ENCODE data around the gene ACR.
"Not testable (repeated sequence)": the region's sequence is repeated elsewhere in the genome, so short reads cannot be mapped to it uniquely, and the experiment has no call there.

ACR gene

GRCh38 chr22:50734986-50735738 lies 2.8 kb upstream of the ACR start:
- no peak for TF ChIP-seq CTCF (IDR thresholded peaks at IDR 0.05; ENCODE audit: control insufficient read depth, insufficient read depth, low read depth, low read length, missing control alignments)
- no peak for DNase-seq (ENCODE audit: low read depth)
- no peak overlapping the region for H3K4me3 ChIP-seq (ENCODE audit: control insufficient read depth, low read depth, low read length)

- H3K4me3 ChIP-seq (ENCODE audit: control insufficient read depth, low read depth, low read length) = no peak overlapping the region
- DNase-seq (ENCODE audit: low read depth) = no peak
- no peak for TF ChIP-seq CTCF (IDR thresholded peaks at IDR 0.05; ENCODE audit: control insufficient read depth, insufficient read depth, low read depth, low read length, missing control alignments)
These were observed 2.3 kb upstream of the ACR start for GRCh38 chr22:50735739-50736030.

DNA sequence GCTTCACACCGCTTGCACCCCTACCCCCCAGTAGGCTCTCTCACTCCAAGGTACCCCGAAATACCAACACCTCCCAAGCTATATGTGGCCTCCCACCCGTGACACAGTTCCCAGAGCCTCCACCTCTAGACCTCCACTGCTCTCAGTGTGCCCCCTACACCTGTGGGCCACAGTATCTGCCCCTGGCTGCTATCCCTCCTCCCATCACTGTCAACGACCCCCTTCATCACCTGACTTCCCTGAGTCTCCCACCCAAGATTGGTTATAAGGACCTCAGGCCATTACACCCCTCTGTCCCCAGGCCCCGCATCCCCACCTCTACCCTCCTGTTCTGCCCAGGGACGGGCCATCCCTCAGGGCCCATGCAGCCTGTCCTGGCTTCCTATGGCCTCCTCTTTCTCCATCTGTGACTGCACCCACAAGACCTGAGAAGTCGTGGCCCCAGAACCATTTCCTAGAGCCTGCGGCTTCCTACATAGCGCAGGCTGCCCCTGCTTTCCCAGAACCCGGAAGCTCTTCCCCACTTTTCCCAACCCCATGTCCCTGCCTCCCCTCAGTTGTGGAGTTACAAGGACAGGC lies 734 bp downstream of the ACR start:
- H3K4me3 ChIP-seq (ENCODE audit: control insufficient read depth, low read depth, low read length) = no peak overlapping the region
- no peak for TF ChIP-seq CTCF (IDR thresholded peaks at IDR 0.05; ENCODE audit: control insufficient read depth, insufficient read depth, low read depth, low read length, missing control alignments)
- no peak for DNase-seq (ENCODE audit: low read depth)

DNA sequence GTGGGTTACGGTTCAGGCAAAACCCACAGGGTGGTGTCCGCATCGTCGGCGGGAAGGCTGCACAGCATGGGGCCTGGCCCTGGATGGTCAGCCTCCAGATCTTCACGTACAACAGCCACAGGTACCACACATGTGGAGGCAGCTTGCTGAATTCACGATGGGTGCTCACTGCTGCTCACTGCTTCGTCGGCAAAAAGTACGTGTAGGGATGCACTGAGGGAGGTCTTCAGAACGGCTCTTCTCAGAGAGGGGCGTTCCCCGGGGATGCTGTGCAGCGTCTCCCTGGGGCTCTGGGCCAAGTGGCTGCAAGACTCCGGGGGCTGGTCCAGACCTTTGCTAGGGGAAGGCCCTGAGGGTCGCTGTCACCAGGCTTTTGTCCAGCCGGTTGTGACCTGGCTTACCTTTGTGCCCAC lies 1.3 kb downstream of the ACR start:
- DNase-seq (ENCODE audit: low read depth) = no peak
- no peak overlapping the region for H3K4me3 ChIP-seq (ENCODE audit: control insufficient read depth, low read depth, low read length)
- no peak for TF ChIP-seq CTCF (IDR thresholded peaks at IDR 0.05; ENCODE audit: control insufficient read depth, insufficient read depth, low read depth, low read length, missing control alignments)

- TF ChIP-seq CTCF (IDR thresholded peaks at IDR 0.05; ENCODE audit: control insufficient read depth, insufficient read depth, low read depth, low read length, missing control alignments) = no peak
- DNase-seq (ENCODE audit: low read depth) = no peak
- no peak overlapping the region for H3K4me3 ChIP-seq (ENCODE audit: control insufficient read depth, low read depth, low read length)
These were observed 1.9 kb downstream of the ACR start for GRCh38 chr22:50739894-50740293.

DNA sequence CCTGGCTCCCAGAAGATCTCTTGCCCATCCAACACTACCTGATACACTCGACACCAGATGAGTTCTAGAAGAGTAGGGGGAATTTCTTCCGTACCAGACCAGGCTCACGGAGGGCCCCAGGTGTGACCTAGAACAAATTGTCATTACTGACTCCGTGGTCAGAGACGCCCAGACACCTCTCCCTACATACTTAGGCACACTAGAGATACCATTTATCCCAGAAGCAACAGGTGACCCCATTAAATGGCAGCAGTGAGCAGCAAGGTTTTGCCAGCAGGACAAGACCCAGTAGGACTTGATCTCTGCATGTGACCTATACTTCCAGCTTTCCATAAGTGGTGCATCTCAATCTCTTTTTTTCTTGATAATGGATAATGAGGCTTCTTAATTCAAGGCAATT lies 2.7 kb downstream of the ACR start:
- H3K4me3 ChIP-seq (ENCODE audit: control insufficient read depth, low read depth, low read length); DNase-seq (ENCODE audit: low read depth): not testable (repeated sequence)

- DNase-seq (ENCODE audit: low read depth) = not testable (repeated sequence)
These were observed 6.4 kb downstream of the ACR start for GRCh38 chr22:50744424-50744823.

GRCh38 chr22:50747521-50747920 lies 9.5 kb downstream of the ACR start:
- not testable (repeated sequence) for DNase-seq (ENCODE audit: low read depth); H3K4me3 ChIP-seq (ENCODE audit: control insufficient read depth, low read depth, low read length)

More at GRCh38 chr22:50744424-50744823, 6.4 kb downstream of the ACR start:
- H3K4me3 ChIP-seq (ENCODE audit: control insufficient read depth, low read depth, low read length) = not testable (repeated sequence)

GRCh38 chr22:50748630-50749029 lies 10.6 kb downstream of the ACR start:
- not testable (repeated sequence) for H3K4me3 ChIP-seq (ENCODE audit: control insufficient read depth, low read depth, low read length); DNase-seq (ENCODE audit: low read depth)

DNA sequence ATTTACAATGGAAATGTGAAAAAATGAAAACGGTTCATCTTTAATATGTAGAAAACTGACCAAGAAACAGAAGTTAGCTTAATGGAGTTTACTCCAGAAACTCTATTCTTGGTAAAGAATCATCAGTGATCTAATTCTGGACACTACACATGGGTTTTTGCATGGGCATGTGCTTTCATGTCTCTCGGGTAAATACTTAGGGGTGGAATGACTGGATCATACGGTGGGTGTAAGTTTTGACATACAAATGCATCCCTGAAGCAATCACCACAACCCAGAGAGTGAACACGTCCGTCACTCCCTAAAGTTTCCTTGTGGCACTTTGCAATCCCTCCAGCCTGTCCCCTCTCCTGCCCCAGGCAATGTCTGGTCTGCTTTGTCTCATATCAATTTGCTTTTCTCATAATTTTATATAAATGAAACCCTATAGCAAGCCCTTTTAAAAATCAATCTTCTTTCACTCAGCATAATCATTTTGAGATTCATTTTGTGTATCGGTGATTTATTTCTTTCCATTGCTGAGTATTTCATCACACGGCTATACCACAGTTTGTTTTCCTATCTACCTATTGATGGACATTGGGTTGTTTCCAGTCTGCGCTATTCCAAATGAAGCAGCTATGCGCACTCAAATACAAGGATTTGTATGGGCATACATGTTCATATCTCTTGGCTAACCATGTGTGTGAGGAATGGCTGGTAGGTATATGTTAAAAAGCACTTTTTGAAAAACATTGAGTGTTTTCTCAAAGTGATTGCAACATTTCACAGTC lies 11.5 kb downstream of the ACR start:
- not testable (repeated sequence) for H3K4me3 ChIP-seq (ENCODE audit: control insufficient read depth, low read depth, low read length); DNase-seq (ENCODE audit: low read depth)

DNA sequence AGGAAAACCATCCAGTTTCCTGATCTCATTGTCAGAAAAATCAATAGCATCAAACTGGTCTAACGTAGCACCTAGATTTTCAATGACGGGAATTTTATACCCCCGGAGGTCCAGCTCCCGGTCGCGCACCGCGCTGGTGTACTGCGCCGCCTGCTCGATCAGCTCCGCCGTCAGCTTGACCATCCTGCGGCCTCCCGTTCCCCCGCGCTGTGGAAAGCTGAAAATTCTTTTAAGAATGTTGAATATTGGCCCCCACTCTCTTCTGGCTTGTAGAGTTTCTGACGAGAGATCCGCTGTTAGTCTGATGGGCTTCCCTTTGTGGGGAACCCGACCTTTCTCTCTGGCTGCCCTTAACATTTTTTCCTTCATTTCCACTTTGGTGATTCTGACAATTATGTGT lies 17.2 kb downstream of the ACR start:
- not testable (repeated sequence) for DNase-seq (ENCODE audit: low read depth); H3K4me3 ChIP-seq (ENCODE audit: control insufficient read depth, low read depth, low read length)

DNA sequence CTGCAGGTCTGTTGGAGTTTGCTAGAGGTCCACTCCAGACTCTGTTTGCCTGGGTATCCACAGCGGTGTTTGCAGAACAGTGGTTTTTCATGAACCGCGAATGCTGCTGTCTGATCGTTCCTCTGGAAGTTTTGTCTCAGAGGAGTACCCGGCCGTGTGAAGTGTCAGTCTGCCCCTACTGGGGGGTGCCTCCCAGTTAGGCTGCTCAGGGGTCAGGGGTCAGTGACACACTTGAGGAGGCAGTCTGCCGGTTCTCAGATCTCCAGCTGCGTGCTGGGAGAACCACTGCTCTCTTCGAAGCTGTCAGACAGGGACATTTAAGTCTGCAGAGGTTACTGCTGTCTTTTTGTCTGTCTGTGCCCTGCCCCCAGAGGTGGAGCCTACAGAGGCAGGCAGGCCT lies 18.4 kb downstream of the ACR start:
- H3K4me3 ChIP-seq (ENCODE audit: control insufficient read depth, low read depth, low read length); DNase-seq (ENCODE audit: low read depth): not testable (repeated sequence)

All from AG09309 (cell line).